UCSD-AML1 (cell line): ENCODE measurements around the gene TREML1.

Source experiments
- DNase-seq: peaks from one replicate; lab custom pipeline; 2025; ENCODE audit not compliant: unreplicated experiment; lab: John Stamatoyannopoulos, UW

Gene TREML1

DNA sequence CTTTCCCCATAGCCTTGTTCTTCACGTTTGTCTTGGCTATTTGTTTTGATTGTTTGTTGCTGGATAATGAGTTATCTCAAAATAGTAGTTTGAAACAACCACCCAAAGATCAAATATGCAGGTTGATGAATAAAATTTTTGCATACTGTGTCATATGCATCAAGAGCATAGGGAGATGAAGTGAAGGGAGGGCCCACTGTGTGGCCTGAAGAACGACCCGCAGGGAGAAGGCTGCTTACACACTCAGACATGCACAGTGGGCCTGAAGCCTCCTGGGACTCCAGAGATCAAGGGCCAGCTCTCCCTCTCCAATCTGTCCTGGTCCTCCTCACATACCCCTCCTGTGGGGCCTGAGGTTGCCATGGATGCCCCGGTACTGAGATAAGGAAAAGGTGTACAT is 25.0 kb upstream of the TREML1 start:
- no peak for DNase-seq

GRCh38 chr6:41177695-41178094 is 23.5 kb upstream of the TREML1 start:
- no peak for DNase-seq

GRCh38 chr6:41177287-41177686 is 23.1 kb upstream of the TREML1 start:
- DNase-seq, result no peak

- no peak for DNase-seq
These were observed 22.0 kb upstream of the TREML1 start for GRCh38 chr6:41176189-41176588.

DNA sequence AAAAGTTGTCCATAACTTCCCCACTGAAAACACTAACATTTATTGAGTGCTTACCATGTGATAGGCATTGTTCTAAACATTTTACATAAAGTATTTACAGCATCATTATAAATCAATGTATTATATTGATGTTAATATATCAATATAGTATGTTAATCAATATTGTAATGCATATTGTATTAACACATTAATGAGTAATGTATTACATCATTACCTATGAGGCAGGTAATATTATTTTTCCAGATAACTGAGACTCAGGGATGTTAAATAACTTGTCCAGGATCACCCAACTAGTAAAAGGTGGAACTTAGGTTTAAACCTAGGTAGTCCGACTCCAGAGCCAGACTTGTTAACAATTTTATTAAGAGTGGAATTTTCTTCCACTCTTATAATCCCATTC is 20.9 kb upstream of the TREML1 start:
- no peak for DNase-seq

DNA sequence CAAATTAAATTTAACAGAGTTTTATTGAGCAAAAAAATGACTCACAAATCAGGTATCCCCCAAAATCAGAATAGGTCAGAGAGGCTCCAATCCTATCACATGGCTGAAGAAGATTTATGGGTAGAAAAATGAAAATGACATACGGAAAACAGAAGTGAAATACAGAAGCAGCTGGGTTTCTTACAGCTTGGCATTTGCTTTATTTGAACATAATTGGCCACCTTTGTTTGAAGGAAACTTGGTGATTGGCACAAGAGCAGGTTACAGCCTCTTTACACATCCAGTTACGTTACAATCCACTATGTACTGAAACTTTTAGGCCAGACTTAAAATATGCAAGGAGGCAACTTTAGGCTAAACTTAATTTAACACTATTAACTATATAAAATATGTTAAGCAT is 20.5 kb upstream of the TREML1 start:
- DNase-seq, result no peak

DNA sequence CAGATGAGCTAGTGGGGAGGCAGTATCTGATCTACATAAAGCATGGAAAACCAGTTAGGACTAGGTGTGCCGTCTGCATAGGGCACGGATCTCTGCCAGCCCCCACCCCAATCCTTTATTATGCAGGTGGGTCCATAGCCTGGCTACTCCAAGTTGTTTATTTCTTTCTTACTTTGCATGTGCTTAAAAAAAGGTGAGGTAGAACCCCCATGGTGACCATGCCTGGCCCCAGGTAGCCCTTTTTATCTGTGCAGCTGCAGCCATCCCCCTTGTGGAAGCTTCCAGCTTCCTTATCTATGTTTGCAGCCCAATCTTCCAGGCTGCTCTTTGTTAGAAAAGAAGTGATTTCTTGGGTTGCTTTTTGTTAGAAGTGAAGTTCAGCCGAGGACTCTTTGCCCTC is 17.8 kb upstream of the TREML1 start:
- no peak for DNase-seq

DNA sequence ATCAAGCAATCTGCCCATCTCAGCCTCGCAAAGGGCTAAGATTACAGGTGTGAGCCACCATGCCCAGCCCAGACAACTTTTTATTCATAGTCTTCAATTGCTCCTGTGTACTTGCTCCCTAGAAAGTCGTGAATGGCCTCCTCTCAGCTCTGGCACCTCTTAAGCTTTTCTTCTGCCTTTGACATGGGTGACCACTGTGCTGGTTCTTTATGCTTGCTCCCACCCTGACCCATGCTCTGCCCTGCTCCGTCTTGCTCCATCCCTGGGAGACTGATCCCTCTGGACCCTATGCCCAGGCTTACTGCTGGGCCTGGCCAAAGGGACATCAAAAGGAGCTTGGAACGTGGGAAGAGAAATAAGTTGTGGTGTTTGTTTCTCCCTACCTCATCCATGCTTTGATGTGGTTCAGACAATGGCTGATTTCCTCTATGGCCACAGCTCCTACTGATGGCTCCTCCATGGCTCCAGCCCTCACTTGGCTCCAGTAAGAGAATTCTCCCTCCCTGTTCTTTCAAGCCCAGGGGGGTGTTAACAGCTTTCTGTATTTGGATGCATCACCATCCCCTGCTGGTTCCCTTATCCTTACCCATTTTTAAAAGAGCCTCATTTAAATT is 16.5 kb upstream of the TREML1 start:
- no peak for DNase-seq

DNA sequence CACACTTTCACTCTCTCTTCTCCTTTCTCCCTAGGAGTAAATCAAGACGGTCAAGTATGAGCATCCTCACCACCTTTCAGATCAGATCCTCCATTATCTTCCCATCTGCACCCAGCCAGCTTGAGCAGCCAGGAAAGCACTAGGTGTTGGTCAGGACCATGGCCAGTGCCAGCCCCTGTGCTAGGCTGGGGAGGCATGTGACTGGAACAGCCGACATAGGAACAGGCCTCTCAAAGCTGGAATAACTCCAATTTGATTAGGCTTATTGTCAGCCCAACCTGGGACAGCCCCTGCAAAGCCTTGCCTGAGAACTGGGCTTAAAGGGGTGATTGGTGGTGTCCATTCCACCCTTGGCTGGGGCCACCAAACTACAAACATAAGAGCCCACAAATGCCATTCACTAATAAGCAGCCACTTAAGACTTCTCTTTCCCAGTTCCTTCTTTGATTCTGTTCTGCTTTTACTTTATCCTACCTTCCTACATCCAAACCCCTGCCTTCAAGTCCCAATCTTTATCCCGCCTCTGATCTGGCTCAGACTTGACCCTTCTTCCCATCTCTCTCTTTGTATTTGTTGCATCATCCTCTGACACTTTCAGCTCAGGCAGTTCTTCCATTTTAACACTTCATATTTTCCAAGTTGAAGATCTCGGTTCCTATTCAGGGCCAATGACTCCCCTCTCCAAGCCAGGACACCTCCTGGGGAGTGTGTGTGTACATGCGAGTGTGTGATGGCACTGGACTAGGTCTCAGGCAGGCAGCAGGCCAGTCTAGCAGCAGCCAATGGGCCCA is 13.2 kb upstream of the TREML1 start:
- DNase-seq, result peak; percentile 44

DNA sequence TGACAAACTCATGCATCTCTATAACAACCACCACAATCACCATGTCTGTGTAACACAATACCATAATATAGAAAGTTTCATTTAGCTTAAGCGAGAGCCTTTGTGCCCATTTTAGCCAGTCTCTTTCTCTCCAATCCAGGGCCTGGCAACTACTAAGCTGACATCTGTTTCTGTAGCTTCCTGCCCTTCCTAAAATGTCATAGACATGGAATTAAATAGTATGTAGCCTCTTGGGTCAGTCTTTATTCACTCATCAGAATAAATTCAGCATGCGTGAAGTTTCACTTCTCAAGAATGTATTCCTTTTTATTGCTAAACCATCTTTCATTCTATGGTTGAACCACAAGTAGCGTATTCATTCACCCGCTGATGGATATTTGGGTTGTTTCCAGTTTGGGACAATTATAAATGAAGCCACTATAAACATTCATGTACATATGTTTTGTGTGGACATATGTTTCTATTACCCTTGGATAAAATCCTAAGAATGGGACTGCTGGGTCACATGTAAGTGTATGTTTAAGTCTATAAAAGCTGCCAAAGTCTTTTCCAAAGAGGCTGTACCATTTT is 10.5 kb upstream of the TREML1 start:
- no peak for DNase-seq

- DNase-seq, result no peak
These were observed 9.2 kb upstream of the TREML1 start for GRCh38 chr6:41163419-41163717.

GRCh38 chr6:41162687-41163418 is 8.7 kb upstream of the TREML1 start, which contains the start of gene TREM2:
TREM2 (minus strand) TSS chr6:41163116; CDS start chr6:41163082, 34 bp downstream.
- DNase-seq, result no peak

- DNase-seq, result no peak
These were observed 7.9 kb upstream of the TREML1 start for GRCh38 chr6:41161851-41162552.

DNA sequence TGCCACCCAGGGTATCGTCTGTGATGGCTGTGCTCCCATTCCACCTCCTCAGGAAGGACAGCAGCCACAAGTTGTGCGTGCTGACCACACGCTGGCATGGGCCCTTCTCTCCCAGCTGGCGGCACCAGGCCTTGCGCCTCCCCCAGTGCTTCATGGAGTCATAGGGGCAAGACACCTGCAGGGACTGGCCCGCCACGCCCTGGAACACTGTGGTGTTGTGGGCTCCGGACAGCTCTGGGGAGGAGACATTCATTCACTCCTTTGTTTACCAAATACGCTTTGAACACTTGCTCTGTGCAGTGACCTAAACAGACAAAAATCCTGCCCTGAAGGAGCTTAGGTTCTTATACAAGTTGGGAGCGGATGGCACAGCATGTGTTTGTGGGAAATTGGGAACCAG is 7.2 kb upstream of the TREML1 start:
- DNase-seq, result no peak

- no peak for DNase-seq
These were observed 6.8 kb upstream of the TREML1 start for GRCh38 chr6:41160933-41161332.

- no peak for DNase-seq
These were observed 5.4 kb upstream of the TREML1 start for GRCh38 chr6:41159415-41160082.

GRCh38 chr6:41157323-41157722 is 3.2 kb upstream of the TREML1 start:
- DNase-seq, result no peak

DNA sequence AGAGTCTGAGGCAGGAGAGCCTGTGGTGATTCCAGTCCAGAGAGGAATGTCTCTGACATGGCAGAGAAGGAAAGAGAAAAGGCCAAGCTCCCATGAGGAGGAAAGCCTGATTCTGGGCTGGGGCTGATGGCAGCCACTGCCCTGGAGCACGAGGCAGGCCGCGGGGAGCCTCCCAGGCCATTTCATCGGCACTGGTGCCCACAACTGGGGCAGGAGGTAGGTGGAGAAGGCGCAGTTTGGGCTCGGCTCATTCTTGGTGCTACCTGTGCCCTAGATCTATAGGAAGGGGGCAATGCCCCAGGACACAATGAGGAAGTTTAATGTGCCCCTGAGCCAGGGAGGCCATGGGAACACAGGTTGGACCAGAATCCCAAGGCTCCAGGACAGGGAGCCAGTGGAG is 2.6 kb upstream of the TREML1 start:
- no peak for DNase-seq

GRCh38 chr6:41156001-41156400 is 1.9 kb upstream of the TREML1 start:
- no peak for DNase-seq

- DNase-seq, result no peak
These were observed 1.1 kb upstream of the TREML1 start for GRCh38 chr6:41155132-41155805.
